ENCODE data around the gene YARS1.

YARS1 gene

DNA sequence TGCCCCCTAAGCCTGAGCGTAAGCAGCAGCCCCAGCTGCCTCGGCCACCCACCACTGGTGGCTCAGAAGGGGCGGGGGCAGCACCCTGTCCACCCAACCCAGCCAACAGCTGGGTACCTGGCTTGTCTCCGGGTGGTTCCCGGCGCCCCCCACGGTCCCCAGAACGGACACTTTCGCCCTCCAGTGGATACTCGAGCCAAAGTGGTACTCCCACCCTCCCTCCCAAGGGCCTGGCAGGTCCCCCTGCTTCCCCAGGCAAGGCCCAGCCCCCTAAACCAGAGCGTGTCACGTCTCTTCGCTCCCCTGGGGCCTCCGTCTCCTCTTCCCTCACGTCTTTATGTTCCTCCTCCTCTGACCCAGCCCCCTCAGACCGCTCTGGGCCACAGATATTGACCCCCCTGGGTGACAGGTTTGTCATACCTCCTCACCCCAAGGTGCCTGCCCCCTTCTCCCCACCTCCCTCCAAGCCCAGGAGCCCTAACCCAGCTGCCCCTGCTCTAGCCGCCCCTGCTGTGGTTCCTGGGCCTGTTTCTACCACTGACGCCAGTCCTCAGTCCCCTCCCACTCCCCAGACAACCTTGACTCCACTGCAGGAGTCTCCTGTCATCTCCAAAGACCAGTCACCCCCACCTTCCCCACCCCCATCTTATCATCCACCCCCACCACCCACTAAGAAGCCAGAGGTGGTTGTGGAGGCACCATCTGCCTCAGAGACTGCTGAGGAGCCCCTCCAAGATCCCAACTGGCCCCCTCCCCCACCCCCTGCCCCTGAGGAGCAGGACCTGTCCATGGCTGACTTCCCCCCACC is 46.2 kb downstream of the YARS1 start:
- TF ChIP-seq, protein P1, sequence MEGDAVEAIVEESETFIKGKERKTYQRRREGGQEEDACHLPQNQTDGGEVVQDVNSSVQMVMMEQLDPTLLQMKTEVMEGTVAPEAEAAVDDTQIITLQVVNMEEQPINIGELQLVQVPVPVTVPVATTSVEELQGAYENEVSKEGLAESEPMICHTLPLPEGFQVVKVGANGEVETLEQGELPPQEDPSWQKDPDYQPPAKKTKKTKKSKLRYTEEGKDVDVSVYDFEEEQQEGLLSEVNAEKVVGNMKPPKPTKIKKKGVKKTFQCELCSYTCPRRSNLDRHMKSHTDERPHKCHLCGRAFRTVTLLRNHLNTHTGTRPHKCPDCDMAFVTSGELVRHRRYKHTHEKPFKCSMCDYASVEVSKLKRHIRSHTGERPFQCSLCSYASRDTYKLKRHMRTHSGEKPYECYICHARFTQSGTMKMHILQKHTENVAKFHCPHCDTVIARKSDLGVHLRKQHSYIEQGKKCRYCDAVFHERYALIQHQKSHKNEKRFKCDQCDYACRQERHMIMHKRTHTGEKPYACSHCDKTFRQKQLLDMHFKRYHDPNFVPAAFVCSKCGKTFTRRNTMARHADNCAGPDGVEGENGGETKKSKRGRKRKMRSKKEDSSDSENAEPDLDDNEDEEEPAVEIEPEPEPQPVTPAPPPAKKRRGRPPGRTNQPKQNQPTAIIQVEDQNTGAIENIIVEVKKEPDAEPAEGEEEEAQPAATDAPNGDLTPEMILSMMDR (IDR thresholded peaks at IDR 0.05), result no peak
- no peak for DNase-seq (ENCODE audit: low spot score)
- Histone ChIP-seq H3K27ac (no peak overlapping the region), H3K4me3 (no peak overlapping the region)

DNA sequence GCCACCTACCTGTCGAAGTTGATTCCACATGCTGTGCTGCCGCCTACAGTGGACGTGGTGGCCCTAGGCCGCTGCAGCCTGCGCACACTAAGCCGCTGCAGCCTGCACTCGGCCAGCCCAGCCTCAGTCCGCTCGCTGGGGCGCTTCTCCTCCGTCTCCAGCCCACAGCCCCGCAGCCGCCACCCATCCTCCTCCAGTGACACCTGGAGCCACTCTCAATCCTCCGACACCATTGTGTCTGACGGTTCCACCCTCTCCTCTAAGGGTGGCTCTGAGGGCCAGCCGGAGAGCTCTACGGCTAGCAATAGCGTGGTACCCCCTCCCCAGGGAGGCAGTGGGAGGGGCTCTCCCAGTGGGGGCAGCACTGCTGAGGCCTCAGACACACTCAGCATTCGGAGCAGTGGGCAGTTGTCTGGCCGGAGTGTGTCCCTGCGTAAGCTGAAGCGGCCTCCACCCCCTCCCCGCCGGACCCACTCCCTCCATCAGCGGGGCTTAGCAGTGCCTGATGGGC is 46.9 kb downstream of the YARS1 start:
- TF ChIP-seq, protein P1 (IDR thresholded peaks at IDR 0.05), result no peak
- no peak for DNase-seq (ENCODE audit: low spot score)
- H3K27ac ChIP-seq, result no peak overlapping the region
- no peak overlapping the region for H3K4me3 ChIP-seq

- Histone ChIP-seq H3K4me3 (no peak overlapping the region), H3K27ac (no peak overlapping the region)
- TF ChIP-seq, protein P1 (IDR thresholded peaks at IDR 0.05), result no peak
- DNase-seq (ENCODE audit: low spot score), result no peak
These were observed 47.5 kb downstream of the YARS1 start for GRCh38 chr1:32769524-32770220.

GRCh38 chr1:32768110-32768850 is 48.9 kb downstream of the YARS1 start:
- H3K4me3 ChIP-seq, result no peak overlapping the region
- TF ChIP-seq, protein P1 (IDR thresholded peaks at IDR 0.05), result no peak
- DNase-seq (ENCODE audit: low spot score), result no peak
- no peak overlapping the region for H3K27ac ChIP-seq

- no peak overlapping the region for H3K27ac ChIP-seq
- no peak overlapping the region for H3K4me3 ChIP-seq
These were observed 49.5 kb downstream of the YARS1 start for GRCh38 chr1:32767641-32768040.

GRCh38 chr1:32767156-32767555 is 50.0 kb downstream of the YARS1 start:
- DNase-seq (ENCODE audit: low spot score), result no peak
- TF ChIP-seq, protein P1 (IDR thresholded peaks at IDR 0.05), result no peak
- H3K4me3 ChIP-seq, result no peak overlapping the region
- H3K27ac ChIP-seq, result no peak overlapping the region

More at GRCh38 chr1:32767641-32768040, 49.5 kb downstream of the YARS1 start:
- TF ChIP-seq, protein P1 (IDR thresholded peaks at IDR 0.05), result no peak
- no peak for DNase-seq (ENCODE audit: low spot score)

All from coronary artery (tissue), 2 donors.